Kidney epithelial cell (primary cell): ENCODE data around the gene MCRIP2. TPM values are rescaled to one million over a fixed set of nuclear protein-coding genes. Genes with fewer than 3 reads are reported as not detected.

Experiments used
- DNase-seq: peaks from one replicate; pipeline ENCODE4 v3.0.0-alpha.2; 2010; ENCODE audit warnings: low read depth
- H3K27me3 ChIP-seq: 2 replicates; pipeline ENCODE4 v1.6.0; 2011; ENCODE audit warnings: low read length; ENCODE audit not compliant: control insufficient read depth, insufficient read depth
- H3K36me3 ChIP-seq: 2 replicates; pipeline ENCODE4 v1.5.1; 2011; ENCODE audit warnings: low read length; ENCODE audit not compliant: control insufficient read depth, insufficient read depth
- H3K4me3 ChIP-seq: 2 replicates; pipeline ENCODE4 v1.5.1; 2011; ENCODE audit warnings: low read depth, mild to moderate bottlenecking, control low read depth, low read length
- CTCF ChIP-seq: IDR thresholded peaks from 2 replicates; pipeline ENCODE4 v1.5.1; 2011; ENCODE audit warnings: mild to moderate bottlenecking, moderate library complexity, low read length, control low read depth, inconsistent platforms; ENCODE audit not compliant: insufficient read depth, poor library complexity, severe bottlenecking
- total RNA-seq: library from RNA; depleted of rRNA; stranded (reverse); fragments of >200 nt; gene quantifications from 2 replicates; pipeline ENCODE4 v1.2.3, GENCODE V29; 2015

MCRIP2 gene
- total RNA-seq, 1 donor from 2014 or later = 59.8 TPM

- TF ChIP-seq CTCF = no peak
- Histone ChIP-seq H3K27me3 (peaks cover 21% of the 10 kb centered on the region), H3K36me3 (no peaks in the 10 kb centered on the region), H3K4me3 (peak overlapping the region; percentile 22)
- DNase-seq = no peak
Observed at GRCh38 chr16:675884-676564, 34.4 kb downstream of the MCRIP2 start.

- no peak for DNase-seq
- H3K4me3 ChIP-seq = no peak overlapping the region
- TF ChIP-seq CTCF = no peak
- no peaks in the 10 kb centered on the region for H3K36me3 ChIP-seq
- H3K27me3 ChIP-seq = peaks cover 21% of the 10 kb centered on the region
Observed at GRCh38 chr16:676565-676902, 34.9 kb downstream of the MCRIP2 start.

GRCh38 chr16:676913-677312 lies 35.3 kb downstream of the MCRIP2 start:
- Histone ChIP-seq H3K36me3 (no peaks in the 10 kb centered on the region), H3K27me3 (peaks cover 21% of the 10 kb centered on the region), H3K4me3 (no peak overlapping the region)
- no peak for DNase-seq
- TF ChIP-seq CTCF = no peak

GRCh38 chr16:677316-678190 lies 35.9 kb downstream of the MCRIP2 start:
- no peak for DNase-seq
- Histone ChIP-seq H3K27me3 (peaks cover 21% of the 10 kb centered on the region), H3K36me3 (no peaks in the 10 kb centered on the region), H3K4me3 (no peak overlapping the region)
- no peak for TF ChIP-seq CTCF

GRCh38 chr16:678209-678857 lies 36.7 kb downstream of the MCRIP2 start:
- no peak for DNase-seq
- H3K36me3 ChIP-seq = peaks cover 1% of the 10 kb centered on the region
- H3K27me3 ChIP-seq = peaks cover 21% of the 10 kb centered on the region
- no peak overlapping the region for H3K4me3 ChIP-seq
- no peak for TF ChIP-seq CTCF
